Right lobe of liver (tissue), 4 donors: ENCODE measurements around the gene MEA1.

Experiments used
- POLR2A ChIP-seq: fragments of 450-650 bp; IDR thresholded peaks from one replicate; pipeline ENCODE4 v1.6.1; 2017; ENCODE audit warnings: antibody characterized with exemption, mild to moderate bottlenecking
- TF ChIP-seq, protein P1 (sequence below), 4 donors: fragments of 200-600 bp in 3 of 4; fragments of 450-650 bp in 1 of 4; IDR thresholded peaks; one replicate each; pipeline versions ENCODE4 v1.5.1 to v1.8.0; 2016 to 2022; ENCODE audit warnings: antibody characterized with exemption in 4 of 4, mild to moderate bottlenecking in 2 of 4
- donor health status: DM: no; HTN: no; CAD: no.
- donor health status: DM: no; HTN: no; CAD: no.
- donor health status: DM: no; HTN: yes; CAD: no.

DNA sequence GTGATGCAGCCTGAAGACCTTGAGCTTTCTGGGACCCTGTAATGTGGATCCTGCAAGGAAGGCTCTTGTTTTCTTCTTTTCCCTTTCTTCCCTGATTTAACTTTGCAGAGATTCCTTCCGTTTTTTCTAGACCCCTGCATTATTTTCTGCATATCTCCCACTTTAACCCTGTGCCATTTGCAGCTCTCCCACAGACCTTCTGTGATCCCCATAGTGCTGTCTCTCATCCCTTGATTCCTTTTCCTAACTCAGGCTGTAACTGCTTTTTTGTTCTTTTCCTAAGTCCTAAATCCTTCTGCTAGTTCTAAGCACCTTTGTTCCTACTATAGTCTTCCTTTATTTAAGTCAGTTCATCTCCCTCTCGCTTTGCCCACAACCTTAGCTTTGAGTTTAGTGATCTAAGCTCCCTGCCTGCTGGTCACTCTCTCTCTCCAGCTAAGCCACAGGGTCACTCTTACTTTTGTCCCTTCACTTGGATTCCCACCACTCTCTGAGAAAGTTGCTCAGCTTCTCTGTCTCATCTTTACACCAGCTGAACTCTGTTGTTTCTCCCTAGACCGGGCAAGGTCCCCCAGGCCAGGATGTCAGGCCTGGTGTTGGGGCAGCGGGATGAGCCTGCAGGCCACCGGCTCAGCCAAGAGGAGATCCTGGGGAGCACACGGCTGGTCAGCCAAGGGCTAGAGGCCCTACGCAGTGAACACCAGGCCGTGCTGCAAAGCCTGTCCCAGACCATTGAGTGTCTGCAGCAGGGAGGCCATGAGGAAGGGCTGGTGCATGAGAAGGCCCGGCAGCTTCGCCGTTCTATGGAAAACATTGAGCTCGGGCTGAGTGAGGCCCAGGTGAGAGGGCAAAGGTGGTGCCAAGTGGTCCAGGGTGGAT lies 47.2 kb upstream of the MEA1 start:
- TF ChIP-seq, protein P1, sequence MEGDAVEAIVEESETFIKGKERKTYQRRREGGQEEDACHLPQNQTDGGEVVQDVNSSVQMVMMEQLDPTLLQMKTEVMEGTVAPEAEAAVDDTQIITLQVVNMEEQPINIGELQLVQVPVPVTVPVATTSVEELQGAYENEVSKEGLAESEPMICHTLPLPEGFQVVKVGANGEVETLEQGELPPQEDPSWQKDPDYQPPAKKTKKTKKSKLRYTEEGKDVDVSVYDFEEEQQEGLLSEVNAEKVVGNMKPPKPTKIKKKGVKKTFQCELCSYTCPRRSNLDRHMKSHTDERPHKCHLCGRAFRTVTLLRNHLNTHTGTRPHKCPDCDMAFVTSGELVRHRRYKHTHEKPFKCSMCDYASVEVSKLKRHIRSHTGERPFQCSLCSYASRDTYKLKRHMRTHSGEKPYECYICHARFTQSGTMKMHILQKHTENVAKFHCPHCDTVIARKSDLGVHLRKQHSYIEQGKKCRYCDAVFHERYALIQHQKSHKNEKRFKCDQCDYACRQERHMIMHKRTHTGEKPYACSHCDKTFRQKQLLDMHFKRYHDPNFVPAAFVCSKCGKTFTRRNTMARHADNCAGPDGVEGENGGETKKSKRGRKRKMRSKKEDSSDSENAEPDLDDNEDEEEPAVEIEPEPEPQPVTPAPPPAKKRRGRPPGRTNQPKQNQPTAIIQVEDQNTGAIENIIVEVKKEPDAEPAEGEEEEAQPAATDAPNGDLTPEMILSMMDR (IDR thresholded peaks at IDR 0.05): no peak
- TF ChIP-seq POLR2A: no peak
